NCI-H2196 treated with DMSO at 0.1 percent for 48 hours (cell line): ENCODE data around the gene WBP2.

Experiments
- DNase-seq: peaks from one replicate; lab custom pipeline; 2025; ENCODE audit not compliant: unreplicated experiment; lab: John Stamatoyannopoulos, UW

The WBP2 gene

DNA sequence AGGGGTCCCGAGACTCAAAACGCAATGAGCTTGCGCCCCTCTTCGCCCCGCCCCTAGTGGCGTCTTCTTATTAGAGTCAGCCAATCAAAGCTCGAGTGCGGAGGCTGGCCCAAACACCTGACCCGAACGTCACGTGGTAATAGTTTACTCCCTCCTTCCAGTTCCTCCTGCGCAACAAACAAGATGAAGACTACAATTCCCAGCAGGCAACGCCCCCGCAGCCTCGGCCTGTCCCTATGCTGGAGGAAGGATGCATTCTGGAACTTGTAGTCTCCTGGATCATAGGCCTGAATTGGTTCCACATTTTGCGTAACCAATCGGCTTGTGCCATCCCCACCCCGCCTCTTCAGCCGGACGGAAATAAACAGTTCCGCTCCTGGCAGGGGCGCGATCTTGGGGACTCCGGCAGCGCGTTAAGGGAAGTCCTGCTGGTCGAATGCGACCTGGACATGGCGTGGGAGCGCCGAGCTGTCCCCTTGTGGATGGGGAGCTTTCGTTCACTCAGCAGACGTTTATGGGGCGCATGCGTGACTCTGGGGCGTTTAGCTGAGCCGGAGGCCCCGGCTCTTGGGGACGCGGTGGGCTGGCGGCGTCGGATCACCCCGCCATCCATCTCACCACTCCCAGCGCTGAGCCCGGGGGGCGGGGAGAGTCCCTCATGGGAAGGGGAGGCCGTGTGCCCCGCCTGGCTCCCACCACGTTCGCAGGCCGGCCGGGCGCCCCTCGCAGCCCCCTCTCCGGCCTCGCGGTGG, at the start of gene WBP2:
Gene WBP2 (minus strand): TSS at position 26 of the 752 bp plus-strand sequence. CDS start 38 bp downstream, outside the sequence.
- peak; percentile 100 for DNase-seq

DNA sequence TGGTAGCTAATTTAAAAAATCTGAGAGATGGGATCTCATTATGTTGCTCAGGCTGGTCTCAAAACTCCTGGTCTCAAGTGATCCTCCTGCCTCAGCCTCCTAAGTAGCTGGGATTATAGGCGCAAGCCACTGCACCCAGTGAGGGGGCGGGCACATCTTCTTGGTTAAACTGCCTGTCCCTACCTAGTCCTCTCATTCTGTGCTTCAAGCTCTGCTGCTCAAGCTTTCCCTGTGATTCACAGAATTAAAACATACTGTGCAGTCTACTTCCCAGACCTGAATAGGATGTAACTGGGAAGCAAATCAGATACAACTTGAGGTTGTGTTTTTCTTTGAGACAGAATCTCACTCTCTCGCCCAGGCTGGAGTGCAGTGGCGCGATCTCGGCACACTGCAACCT, 47.3 kb upstream of the WBP2 start:
- no peak for DNase-seq

DNA sequence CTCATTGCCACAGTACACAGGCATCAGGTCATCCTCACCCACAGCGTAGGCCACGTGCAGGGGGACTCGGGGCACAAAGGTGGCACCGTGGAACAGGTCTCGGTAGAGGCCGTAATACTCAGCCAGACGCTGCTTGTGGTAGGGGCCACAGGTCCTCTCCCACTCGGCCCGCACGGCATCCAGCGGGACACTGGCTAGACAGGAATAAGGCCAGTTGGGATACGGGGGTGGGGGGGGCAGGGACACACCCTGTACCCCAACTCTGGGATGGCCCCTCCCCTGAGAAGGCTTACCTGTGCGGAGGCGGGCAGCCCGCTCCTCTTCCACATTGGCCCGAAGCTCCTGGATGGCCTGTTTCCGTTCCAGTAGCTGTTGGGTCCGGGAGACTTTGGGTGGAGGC, 46.6 kb upstream of the WBP2 start:
- DNase-seq, result no peak

DNA sequence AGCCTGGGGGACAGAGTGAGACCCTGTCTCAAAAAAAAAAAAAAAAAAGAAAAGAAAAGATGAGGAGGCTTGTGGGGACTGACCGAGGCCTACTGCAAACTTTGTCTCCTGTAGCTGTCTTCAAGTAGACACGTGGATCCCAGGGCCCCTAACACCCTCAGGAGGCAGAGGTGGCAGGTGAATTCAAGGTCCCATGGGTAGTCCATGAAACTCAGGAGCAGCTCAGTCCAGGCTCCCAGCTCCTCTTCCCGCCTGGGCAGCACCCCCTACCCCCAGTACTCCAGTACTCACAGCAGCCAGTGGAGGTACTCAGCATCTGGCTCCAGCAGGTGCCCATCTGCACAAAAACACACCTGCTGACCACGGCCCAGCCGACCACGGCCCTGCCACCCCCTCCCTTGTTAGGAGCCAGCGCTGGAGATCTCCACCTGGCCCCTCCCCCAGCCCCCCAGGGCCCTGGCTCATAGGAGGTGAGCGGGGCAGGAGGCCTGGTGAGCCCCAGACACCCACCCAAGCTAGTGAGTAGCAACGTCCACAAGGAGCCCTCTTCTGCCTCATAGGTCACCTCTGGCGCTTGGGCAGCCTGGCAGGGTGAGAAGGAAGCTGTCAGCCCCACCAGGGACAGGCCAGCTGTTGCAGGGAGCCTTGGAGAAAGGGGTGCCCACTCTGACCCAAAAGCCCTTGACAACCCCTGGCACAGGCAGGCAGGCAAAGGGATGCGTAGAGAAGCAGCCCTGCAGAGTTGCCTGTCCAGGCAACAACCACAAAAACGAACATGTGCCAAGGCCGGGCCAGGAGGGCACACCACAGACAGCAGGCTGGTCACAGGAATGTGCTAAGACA, 45.8 kb upstream of the WBP2 start:
- no peak for DNase-seq

DNA sequence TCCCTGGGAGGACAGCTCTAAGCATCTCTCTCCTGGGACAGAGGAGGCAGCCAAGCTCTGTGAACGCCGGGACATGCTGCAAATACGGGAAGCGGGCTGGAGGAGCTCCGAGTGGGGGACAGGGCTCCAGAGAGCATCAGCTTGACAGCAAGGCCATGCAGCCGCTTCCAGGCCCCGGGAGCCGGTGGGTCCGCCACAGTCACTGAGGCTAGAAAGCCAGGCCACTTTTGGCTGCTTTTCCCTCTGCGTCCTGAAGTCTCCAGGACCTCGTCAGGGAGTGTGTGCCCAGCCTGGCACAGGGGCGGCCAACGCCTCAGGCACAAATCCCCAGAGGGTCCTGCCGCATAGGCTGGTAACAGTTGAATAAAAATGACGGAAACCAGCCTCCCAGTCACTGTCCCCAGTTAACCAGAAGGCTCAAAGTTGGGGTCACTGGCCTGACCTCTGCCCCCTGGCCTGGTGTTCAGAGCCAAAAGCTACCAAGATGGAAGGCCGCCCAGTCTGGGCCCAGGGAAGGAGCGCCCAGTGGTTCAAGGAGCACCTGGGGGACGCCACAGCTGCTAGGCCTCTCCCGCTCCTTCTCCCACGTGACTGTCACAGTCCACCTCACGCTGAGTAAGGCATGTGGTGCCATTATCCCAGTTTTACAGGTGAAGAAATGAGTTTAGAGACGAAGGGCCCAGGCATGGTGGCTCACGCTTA, 44.8 kb upstream of the WBP2 start:
- DNase-seq, result no peak

DNA sequence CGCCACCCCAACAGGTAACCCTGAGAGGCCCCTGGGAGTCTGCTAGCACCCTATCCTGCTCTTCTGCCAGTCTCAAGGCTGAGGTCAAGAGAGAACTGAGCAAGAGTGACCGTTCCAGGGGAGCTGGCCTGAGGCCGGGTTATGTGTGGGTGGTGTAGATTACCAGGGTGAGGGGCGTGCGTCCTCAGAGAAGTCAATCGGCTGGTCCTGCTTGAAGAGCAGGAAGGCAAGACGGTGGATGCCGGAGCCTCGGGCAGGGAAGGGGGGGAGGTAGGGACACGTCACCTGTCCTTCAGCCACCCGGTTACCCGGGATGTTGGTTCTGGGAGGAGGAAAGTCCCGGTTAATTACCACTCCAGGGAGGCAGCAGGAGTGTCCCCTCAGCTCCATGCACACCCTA, 44.2 kb upstream of the WBP2 start:
- no peak for DNase-seq

- DNase-seq, result no peak
These were observed 43.7 kb upstream of the WBP2 start for GRCh38 chr17:75898791-75899190.

DNA sequence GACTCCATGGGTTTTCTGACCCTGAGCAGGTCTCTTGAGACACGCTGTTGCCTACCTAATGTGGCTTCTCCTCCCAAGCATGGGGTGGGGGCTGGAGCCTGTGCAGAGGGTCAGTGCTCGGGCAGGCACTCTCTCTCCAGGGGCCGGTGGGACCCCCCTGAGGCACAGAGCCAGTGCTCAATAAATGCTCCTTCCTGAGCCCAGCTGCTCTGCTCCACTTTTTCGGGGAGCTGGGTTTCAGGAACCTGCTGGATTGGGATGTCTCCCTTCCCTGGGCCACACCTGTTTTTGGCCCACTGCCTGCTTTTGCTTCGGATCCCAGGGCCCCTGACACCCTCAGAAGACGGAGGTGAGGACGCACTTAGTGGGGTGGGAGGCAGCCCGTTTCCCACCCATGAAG, 42.9 kb upstream of the WBP2 start:
- no peak for DNase-seq

DNA sequence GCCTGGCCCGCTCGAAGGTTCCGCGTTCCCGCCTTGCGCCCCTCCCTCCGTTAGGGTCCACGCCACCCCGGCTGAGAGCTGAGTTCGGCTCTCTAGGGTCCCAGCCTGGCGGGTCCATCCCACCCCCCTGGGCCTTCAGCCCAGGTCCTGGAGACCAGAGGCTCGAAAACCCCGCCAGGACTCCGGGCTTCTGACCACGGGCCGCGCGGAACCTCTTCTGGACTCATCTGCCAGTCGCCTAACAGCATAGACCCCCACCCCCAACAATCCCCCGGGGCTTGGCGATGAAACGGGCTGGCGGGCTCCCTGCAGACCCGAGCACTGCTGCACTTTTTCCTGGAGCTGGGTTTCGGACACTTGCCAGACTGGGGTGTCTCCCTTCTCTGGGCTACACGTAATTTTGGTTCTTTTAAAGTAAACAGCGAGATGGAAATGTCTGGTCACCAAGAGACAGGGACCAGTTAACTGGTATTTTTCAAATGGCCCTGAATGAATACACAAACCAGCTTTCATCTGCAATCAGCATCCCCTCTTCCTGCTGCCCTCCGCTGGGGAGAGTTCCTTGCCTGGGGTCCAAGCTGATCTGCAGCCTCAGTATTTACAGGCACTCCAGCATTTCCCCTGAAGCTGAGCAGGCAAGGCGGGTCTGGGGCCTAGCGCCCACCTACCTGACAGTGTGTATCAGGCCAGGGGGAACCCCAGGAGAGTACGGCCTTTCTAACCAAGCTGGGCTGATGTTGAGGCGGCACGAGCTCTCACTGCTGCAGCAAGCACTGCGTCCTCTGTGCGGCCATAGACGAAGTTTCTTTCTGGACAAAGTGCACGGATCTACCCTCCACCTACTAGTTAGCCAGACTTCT, 42.3 kb upstream of the WBP2 start:
- DNase-seq, result no peak

DNA sequence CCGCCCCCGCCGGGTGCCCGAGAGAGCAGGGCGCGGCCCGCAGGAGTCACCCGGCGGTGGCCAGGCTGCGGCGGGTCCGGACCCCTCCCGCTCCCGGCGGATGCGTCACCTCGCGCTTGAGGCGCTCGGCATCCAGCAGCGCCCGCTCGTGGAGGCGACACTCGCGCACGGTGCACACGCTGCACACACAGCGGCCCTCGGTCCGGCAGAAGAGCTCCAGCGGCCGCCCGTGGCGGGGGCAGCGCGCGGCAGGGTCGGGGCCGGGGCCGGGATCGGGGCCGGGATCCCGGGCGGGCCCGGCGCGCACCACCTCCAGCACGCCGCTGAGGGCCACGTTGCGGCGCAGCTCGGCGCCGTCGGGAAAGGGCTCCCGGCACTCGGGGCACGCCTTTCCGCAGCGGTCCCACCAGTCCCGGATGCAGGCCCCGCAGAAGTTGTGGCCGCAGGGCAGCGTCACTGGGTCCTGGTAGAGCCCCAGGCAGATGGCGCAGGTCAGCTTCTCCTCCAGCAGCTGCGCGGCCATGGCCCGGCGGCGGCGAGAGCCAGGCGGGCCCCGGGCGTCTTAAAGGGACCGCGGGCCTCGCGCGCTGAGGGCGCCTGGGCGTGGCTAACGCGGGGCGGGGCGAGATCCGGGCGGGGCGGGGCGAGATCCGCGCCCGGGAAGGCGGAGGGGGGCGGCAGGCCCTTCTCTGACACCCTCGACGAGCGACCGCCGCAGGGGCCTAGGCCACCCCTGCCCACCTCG, 41.5 kb upstream of the WBP2 start, which contains the start of gene TRIM65:
Gene TRIM65 (minus strand): TSS at position 537 of the 745 bp plus-strand sequence. CDS start 14 bp downstream, at position 523.
- peak; percentile 57 for DNase-seq

- DNase-seq, result no peak
These were observed 40.4 kb upstream of the WBP2 start for GRCh38 chr17:75895370-75896155.

GRCh38 chr17:75894049-75894733, 39.1 kb upstream of the WBP2 start:
- no peak for DNase-seq

GRCh38 chr17:75893305-75894048, 38.3 kb upstream of the WBP2 start:
- no peak for DNase-seq

DNA sequence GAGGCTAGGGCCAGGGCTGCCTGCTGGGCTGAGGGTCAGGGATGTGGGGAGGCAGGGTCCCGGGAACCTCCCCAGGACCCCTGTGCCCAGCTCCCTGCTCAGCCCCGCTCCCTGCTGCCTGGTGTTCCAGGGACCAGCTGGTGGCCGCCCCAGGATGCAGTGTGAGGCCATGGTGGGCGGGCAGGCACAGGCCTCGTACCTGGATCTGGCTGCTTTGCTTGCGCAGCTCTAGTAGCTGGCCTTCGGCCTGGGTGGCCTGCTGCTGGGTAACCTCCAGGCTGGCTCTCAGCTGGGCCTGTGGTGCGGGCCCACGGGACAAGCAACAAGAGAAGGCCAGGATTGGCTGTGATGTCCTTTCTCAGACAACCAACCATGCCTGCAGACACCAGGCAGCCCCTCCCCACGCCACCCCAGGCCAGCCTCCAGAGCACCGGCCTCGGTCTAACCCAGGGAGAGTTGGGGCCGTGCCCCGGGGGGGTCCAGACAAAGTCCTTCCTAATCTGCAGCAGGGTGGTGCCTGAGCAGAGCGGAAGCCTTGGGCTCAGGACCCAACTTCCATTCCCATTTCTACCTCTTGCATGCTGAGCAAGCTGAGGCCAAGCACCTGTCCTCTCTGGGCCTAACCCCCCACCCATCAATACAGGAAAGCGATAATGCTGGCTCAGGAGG, 37.6 kb upstream of the WBP2 start:
- DNase-seq, result no peak

GRCh38 chr17:75891605-75892555, 36.7 kb upstream of the WBP2 start:
- no peak for DNase-seq

GRCh38 chr17:75891022-75891604, 36.0 kb upstream of the WBP2 start:
- DNase-seq, result no peak
